HG02571 (cell line): ENCODE measurements around the gene BRCA2.

Experiments
- ATAC-seq: cut with Tn5 transposase; IDR thresholded peaks from one replicate; pipeline ENCODE4 v1.9.1; 2021; ENCODE audit warnings: mild to moderate bottlenecking, moderate library complexity; ENCODE audit not compliant: unreplicated experiment

The BRCA2 gene, protein sequence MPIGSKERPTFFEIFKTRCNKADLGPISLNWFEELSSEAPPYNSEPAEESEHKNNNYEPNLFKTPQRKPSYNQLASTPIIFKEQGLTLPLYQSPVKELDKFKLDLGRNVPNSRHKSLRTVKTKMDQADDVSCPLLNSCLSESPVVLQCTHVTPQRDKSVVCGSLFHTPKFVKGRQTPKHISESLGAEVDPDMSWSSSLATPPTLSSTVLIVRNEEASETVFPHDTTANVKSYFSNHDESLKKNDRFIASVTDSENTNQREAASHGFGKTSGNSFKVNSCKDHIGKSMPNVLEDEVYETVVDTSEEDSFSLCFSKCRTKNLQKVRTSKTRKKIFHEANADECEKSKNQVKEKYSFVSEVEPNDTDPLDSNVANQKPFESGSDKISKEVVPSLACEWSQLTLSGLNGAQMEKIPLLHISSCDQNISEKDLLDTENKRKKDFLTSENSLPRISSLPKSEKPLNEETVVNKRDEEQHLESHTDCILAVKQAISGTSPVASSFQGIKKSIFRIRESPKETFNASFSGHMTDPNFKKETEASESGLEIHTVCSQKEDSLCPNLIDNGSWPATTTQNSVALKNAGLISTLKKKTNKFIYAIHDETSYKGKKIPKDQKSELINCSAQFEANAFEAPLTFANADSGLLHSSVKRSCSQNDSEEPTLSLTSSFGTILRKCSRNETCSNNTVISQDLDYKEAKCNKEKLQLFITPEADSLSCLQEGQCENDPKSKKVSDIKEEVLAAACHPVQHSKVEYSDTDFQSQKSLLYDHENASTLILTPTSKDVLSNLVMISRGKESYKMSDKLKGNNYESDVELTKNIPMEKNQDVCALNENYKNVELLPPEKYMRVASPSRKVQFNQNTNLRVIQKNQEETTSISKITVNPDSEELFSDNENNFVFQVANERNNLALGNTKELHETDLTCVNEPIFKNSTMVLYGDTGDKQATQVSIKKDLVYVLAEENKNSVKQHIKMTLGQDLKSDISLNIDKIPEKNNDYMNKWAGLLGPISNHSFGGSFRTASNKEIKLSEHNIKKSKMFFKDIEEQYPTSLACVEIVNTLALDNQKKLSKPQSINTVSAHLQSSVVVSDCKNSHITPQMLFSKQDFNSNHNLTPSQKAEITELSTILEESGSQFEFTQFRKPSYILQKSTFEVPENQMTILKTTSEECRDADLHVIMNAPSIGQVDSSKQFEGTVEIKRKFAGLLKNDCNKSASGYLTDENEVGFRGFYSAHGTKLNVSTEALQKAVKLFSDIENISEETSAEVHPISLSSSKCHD (N-terminal part only)

DNA sequence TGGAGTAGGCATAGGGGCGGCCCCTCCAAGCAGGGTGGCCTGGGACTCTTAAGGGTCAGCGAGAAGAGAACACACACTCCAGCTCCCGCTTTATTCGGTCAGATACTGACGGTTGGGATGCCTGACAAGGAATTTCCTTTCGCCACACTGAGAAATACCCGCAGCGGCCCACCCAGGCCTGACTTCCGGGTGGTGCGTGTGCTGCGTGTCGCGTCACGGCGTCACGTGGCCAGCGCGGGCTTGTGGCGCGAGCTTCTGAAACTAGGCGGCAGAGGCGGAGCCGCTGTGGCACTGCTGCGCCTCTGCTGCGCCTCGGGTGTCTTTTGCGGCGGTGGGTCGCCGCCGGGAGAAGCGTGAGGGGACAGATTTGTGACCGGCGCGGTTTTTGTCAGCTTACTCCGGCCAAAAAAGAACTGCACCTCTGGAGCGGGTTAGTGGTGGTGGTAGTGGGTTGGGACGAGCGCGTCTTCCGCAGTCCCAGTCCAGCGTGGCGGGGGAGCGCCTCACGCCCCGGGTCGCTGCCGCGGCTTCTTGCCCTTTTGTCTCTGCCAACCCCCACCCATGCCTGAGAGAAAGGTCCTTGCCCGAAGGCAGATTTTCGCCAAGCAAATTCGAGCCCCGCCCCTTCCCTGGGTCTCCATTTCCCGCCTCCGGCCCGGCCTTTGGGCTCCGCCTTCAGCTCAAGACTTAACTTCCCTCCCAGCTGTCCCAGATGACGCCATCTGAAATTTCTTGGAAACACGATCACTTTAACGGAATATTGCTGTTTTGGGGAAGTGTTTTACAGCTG, at the start of gene BRCA2, which contains the start of gene ZAR1L:
Gene BRCA2, plus strand, starts transcription at position 271 of the 790 bp plus-strand sequence. CDS start 953 bp downstream, outside the sequence.
Gene ZAR1L, minus strand, starts transcription at position 126 of the 790 bp plus-strand sequence. CDS start 3,438 bp downstream, outside the sequence.
- ATAC-seq, result peak; percentile 94

DNA sequence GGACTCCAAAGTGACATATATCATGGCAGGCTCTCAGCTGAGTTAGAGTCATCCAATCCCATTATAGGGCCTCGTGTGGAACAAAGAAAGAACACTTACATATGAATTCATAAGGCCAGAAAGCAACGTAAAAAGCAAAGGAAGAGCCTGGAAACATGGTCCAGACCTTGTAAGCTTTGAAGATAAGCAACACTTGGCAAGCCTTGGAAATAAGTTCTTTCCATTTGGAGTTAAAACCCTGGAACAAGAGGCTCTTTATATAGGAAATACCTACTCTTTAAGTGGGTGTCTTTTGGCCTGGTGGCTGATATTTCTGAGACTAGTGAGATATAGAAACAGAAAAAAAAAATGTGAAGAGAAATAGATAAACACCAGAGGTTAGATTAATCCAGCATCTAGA, 49.6 kb upstream of the BRCA2 start:
- no peak for ATAC-seq

GRCh38 chr13:32266130-32266529, 49.2 kb upstream of the BRCA2 start:
- no peak for ATAC-seq

GRCh38 chr13:32267836-32268439, 47.4 kb upstream of the BRCA2 start:
- peak; percentile 75 for ATAC-seq

DNA sequence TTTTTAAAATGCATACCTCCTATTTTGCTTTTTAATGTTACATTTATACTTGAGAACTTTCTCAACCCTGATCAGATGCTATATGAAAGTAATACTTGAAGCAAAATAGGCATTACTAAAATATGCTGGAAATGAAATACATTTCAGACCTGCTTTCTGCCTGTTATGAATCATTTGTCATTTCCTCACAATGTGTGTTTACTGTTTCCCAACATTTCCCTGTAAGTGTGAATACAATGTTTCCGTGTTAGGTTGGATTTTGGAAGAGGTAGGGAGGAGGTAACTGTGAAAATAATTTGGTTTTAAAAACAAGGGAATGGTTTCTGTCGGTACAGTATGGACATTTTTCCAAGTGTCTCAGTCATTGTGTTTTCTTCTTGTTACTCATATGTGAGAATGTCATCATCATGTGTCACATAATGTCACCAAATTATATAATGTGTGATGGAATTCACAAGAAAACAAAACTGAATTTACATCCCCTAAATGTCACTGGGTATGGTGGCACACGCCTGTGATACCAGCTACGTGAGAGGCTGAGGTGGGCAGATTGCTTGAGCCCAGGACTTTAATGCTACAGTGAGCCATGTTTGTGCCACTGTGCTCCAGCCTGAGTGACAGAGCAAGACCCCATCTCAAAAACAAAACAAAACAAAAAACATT, 43.2 kb upstream of the BRCA2 start:
- ATAC-seq, result no peak

DNA sequence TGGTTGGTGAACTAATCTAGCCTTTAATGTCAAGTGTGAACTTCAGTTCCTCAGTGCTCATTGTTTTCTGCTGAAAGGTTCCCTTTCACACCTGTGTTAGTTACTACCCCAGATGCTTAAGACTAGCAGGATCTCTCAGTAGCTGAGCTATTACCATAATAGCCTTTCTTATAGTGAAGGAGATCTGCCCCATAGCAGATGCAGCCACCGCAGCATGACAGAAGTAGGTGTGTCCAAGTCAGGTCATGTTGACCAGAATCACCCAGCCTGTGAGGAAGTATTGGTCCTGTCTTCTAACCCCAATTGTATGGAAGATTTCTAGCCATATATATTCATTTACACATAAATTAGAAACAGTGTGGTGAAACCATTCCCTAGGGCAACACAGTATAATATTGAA, 37.5 kb upstream of the BRCA2 start:
- ATAC-seq, result no peak

GRCh38 chr13:32278426-32278825, 36.9 kb upstream of the BRCA2 start:
- ATAC-seq, result no peak

- no peak for ATAC-seq
Observed at GRCh38 chr13:32281096-32281495, 34.2 kb upstream of the BRCA2 start.

GRCh38 chr13:32282096-32282711, 33.1 kb upstream of the BRCA2 start:
- no peak for ATAC-seq

DNA sequence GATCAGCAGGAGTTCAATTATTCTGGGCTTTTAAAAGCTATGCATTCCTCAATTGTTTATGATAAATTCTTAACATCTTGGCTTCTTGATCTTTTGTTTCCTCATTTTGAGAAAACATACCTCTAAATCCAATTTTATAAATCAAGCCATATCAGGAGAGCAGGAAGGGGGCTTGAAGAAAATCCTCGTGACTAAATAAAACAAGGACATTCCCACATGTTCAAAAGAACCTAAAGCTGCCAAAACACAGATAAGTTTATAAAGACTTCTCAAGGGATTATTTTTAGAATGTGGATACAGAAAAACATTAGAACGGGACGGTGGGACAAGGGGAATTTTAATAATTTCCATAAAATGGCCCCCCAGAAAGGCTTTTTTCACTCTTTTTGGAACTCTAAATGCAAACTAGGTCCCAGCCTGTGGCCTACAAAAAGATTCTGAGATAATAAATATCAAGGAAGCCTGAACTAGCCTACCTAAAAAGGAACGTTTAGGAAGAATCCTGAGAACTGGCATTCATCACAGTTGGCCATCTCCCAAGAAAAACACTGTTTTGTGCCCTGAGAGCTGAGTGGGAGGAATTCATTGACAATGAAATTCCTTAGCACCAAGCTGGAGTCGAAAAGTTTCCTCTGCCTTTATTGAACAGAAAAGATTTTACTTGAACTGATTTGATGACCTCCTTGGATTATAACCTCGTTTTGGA, 30.2 kb upstream of the BRCA2 start:
- ATAC-seq, result no peak

DNA sequence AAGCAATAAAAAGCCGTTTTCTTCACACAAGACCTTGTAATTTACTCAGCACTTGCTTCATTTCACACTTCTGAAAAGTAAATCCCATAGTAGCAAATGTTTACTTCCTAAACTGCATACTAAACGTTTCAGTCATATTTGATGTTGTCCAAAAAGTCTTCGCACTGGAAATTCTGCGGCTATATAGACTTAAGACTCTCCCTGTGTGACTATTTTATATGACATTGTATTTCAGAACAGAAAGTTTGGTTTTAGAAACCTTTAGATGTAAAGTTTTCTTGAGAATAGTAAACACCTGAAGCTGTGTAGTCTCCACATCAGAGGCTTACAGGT, 29.7 kb upstream of the BRCA2 start:
- no peak for ATAC-seq

GRCh38 chr13:32297206-32297605, 18.1 kb upstream of the BRCA2 start:
- no peak for ATAC-seq

DNA sequence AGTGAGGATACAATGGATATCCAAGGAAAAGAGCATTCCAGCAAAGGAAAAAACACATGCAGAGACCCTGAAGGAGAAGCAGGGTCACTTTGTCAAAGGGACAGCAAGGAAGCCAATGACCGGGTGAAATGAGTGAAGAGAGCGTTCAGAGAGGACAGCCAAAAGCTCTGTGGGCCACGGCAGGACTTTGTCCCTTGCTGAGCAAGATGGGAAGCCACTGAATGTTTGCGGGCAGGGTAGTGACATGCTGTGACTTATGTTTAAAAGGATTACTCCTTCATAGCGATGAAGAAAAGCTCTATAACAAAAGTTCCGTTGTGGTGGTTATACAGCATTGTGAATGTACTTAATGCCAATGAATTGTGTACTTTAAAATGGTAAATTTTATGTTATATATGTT, 16.6 kb upstream of the BRCA2 start:
- ATAC-seq, result no peak

- ATAC-seq, result no peak
Observed at GRCh38 chr13:32299893-32300292, 15.4 kb upstream of the BRCA2 start.

GRCh38 chr13:32300406-32300805, 14.9 kb upstream of the BRCA2 start:
- ATAC-seq, result no peak

- no peak for ATAC-seq
Observed at GRCh38 chr13:32300920-32301319, 14.4 kb upstream of the BRCA2 start.

- no peak for ATAC-seq
Observed at GRCh38 chr13:32302461-32302860, 12.8 kb upstream of the BRCA2 start.

DNA sequence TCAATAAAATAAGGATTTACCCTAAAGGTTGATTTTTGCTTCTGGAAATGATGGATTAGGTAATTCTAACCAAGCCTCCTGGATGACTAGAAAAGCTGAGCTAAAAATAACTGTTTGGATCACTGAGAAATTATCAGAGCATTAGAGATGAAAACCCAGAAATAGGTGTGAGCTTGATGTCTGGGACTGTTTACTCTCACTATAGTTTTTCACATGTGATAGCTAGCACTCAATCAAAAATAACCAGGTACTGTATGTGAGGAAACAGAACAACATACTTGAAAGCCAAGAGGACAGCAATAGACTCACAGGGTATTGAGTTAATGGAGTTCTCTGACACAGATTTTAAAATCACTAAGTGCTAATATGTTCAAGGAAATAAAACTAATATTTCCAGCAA, 9.7 kb upstream of the BRCA2 start:
- ATAC-seq, result no peak
